Kidney (tissue), 14 donors: ENCODE data around the gene KCNN3. TPM values are rescaled to one million over a fixed set of nuclear protein-coding genes. Genes with fewer than 3 reads are reported as not detected.

Experiments used
- DNase-seq, 5 donors: peaks; one replicate each; pipeline ENCODE4 v3.0.0-alpha.2; 2013 to 2020
- FAIRE-seq: peaks from 2 replicates; lab custom pipeline; 2012; peaks lifted over from hg19 to GRCh38; lab: Jason Lieb, UNC
- H3K27ac ChIP-seq, 2 donors: one replicate each; pipeline ENCODE4 v1.7.0; 2013; ENCODE audit warnings: low read depth in 2 of 2, low read length in 2 of 2, inconsistent platforms in 1 of 2
- H3K27me3 ChIP-seq: one replicate; pipeline ENCODE4 v1.7.1; 2013; ENCODE audit warnings: low read length, inconsistent platforms; ENCODE audit not compliant: control insufficient read depth, insufficient read depth
- H3K36me3 ChIP-seq, 3 donors: one replicate each; pipeline versions ENCODE4 v1.7.0 to v1.7.1; 2013; ENCODE audit warnings: low read length in 3 of 3, control low read depth in 1 of 3, inconsistent platforms in 1 of 3; ENCODE audit not compliant: insufficient read depth in 3 of 3, control insufficient read depth in 2 of 3
- H3K4me1 ChIP-seq, 3 donors: one replicate each; pipeline versions ENCODE4 v1.7.0 to v1.7.1; 2013; ENCODE audit warnings: low read length in 3 of 3, inconsistent platforms in 1 of 3, low read depth in 1 of 3; ENCODE audit not compliant: control insufficient read depth in 2 of 3, insufficient read depth in 2 of 3
- H3K4me3 ChIP-seq, 3 donors: one replicate each; pipeline versions ENCODE4 v1.7.0 to v1.8.1; 2013; ENCODE audit warnings: low read length in 3 of 3, control low read depth in 1 of 3, inconsistent platforms in 1 of 3
- H3K9ac ChIP-seq, 3 donors: one replicate each; pipeline versions ENCODE4 v1.7.0 to v1.7.1; 2013; ENCODE audit warnings: low read length in 3 of 3, control low read depth in 1 of 3, inconsistent platforms in 1 of 3
- H3K9me3 ChIP-seq, 3 donors: one replicate each; pipeline versions ENCODE4 v1.7.0 to v1.7.1; 2013; ENCODE audit warnings: low read length in 3 of 3, control low read depth in 1 of 3, inconsistent platforms in 1 of 3; ENCODE audit not compliant: control insufficient read depth in 2 of 3, insufficient read depth in 1 of 3
- intact Hi-C: fragments of 100-400 bp; cut with DNase I; formaldehyde crosslinking; loops from one replicate; pipeline ENCODE4 v1.11.1; 2022
- polyA plus RNA-seq: library from polyadenylated mRNA; stranded (reverse); fragments of 350-450 nt; fragmentation: Illumina TruSeq; extraction: RNeasy Lipid Tissue Mini Kit (QIAGEN cat#74804); gene quantifications from one replicate; pipeline ENCODE4 v1.2.3, GENCODE V29; 2014; ENCODE audit warnings: low read depth, low replicate concordance; ENCODE audit not compliant: insufficient read depth
- total RNA-seq: library from RNA; stranded (reverse); fragmentation: NEBNext Ultra II Directional; extraction: Animal tissue kit (Norgen Biotek cat#: 25700); gene quantifications from one replicate; pipeline ENCODE4 v1.2.1, GENCODE V29; 2021
- TF ChIP-seq, protein P1 (sequence below): IDR thresholded peaks from 3 replicates; pipeline ENCODE4 v1.5.1; 2012; ENCODE audit warnings: mild to moderate bottlenecking, moderate library complexity, borderline replicate concordance; ENCODE audit not compliant: insufficient read depth; ENCODE audit errors: extremely low read depth
- donor health status: control.
- donor health status: control.
- donor health status: control.
- donor health status: control.
- donor health status: control.
- donor health status: DM: yes; HTN: yes; CAD: no.
- donor health status: Normal renal cell carcinoma (clear cell type).

The KCNN3 gene
- total and polyA plus RNA-seq, 2 donors from 2014 or later: 2.6 to 5.6 TPM

DNA sequence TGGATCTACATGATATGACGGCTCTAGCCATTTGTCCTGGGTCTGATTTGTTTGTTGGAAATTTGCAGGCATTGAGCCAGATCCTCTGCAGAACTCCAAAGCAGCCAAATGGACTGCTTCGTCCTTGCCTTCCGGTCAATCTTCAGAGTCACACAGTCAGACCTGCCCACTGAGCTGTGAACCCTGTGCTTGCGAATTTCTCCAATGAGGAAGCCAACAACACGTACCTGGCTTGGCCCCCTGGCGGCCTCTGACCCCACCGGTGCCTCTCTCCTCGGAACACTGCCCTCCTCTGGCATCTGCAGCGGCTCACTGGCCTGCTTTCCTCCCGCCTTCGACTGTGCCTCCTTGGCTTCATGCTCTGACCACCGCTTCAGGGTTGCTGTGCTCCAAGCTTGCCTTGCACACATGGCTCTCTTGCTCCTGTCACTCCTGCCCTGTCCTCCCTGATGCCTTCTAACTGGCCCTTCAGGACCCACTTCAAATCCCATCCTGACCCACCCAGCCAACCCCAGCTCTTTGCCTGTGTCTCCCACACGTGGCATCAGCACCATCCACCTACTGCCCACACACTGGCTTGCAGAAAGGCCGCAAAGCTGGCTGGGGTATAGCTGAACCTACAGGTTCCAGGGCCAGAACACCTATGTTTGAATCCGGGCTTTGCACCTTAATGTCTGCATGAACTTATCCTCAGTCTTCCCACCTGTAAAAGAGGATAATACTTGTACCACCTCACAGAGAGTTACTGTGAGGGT lies 128.2 kb downstream of the KCNN3 start:
- TF ChIP-seq, protein P1, sequence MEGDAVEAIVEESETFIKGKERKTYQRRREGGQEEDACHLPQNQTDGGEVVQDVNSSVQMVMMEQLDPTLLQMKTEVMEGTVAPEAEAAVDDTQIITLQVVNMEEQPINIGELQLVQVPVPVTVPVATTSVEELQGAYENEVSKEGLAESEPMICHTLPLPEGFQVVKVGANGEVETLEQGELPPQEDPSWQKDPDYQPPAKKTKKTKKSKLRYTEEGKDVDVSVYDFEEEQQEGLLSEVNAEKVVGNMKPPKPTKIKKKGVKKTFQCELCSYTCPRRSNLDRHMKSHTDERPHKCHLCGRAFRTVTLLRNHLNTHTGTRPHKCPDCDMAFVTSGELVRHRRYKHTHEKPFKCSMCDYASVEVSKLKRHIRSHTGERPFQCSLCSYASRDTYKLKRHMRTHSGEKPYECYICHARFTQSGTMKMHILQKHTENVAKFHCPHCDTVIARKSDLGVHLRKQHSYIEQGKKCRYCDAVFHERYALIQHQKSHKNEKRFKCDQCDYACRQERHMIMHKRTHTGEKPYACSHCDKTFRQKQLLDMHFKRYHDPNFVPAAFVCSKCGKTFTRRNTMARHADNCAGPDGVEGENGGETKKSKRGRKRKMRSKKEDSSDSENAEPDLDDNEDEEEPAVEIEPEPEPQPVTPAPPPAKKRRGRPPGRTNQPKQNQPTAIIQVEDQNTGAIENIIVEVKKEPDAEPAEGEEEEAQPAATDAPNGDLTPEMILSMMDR: no peak
- peaks cover 0 to 3% (median 0%) of the 10 kb centered on the region in 3 donors for H3K9me3 ChIP-seq
- H3K36me3 ChIP-seq: no peaks in the 10 kb centered on the region
- intact Hi-C loops: no loop called here
- H3K4me1 ChIP-seq: peaks cover 0 to 1% (median 0%) of the 10 kb centered on the region in 3 donors
- H3K27ac ChIP-seq: no peak overlapping the region
- H3K27me3 ChIP-seq: no peaks in the 10 kb centered on the region
- peak in 1 of 5 donors; percentile 69 for DNase-seq
- no peak for FAIRE-seq
- no peak overlapping the region for H3K4me3 ChIP-seq
- H3K9ac ChIP-seq: no peak overlapping the region

DNA sequence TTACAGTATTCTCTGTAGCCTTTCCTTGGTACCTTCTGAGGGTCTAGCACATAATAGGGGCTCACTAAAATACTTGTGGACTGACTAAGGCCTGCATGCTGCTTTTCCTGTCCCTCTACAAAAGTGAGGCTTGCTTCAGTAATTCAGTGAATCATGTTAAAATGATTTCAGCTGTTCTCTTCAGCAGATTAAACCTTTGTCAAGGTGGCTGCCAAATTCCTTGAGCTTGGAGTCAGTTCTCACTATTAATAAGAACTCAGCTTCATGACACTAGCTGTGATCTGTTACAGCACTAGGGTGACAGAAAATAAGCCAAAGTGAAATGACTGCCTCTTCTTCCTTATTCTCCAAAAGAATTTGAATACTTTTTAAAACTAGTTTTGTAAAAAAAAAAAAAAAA lies 128.8 kb downstream of the KCNN3 start:
- H3K27me3 ChIP-seq: no peaks in the 10 kb centered on the region
- peaks cover 0 to 3% (median 0%) of the 10 kb centered on the region in 3 donors for H3K9me3 ChIP-seq
- H3K4me1 ChIP-seq: no peaks in the 10 kb centered on the region
- H3K36me3 ChIP-seq: no peaks in the 10 kb centered on the region
- FAIRE-seq: no peak
- H3K27ac ChIP-seq: no peak overlapping the region
- H3K4me3 ChIP-seq: no peak overlapping the region
- H3K9ac ChIP-seq: no peak overlapping the region
- DNase-seq: no peak
- intact Hi-C loops: no loop called here
- TF ChIP-seq, protein P1: no peak

DNA sequence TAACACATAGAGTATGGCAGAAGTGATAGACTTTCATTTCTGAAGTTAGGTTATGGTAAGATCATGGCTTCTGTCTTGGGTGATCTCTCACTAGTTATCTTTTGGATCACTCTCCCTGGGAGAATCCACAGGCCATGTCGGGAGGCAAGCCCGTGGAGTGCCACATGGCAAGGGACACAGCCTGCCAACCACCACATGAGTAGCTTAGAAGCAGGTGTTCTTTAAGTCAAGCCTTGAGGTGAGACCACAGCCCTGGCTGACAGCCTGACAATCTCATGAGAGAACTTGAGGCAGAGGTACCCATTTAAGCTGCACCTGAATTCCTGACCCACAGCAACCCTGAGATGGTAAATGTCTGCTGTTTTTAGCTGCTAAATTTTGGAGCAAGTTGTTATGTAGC lies 130.4 kb downstream of the KCNN3 start:
- no peak for FAIRE-seq
- H3K9ac ChIP-seq: no peak overlapping the region
- intact Hi-C loops: no loop called here

More for the DNA sequence above, 130.4 kb downstream of the KCNN3 start:
- Histone ChIP-seq H3K9me3 (peaks cover 0 to 3% (median 0%) of the 10 kb centered on the region in 3 donors), H3K4me1 (no peaks in the 10 kb centered on the region), H3K4me3 (no peak overlapping the region), H3K36me3 (no peaks in the 10 kb centered on the region), H3K27ac (no peak overlapping the region), H3K27me3 (no peaks in the 10 kb centered on the region)
- DNase-seq: peak in 1 of 5 donors; percentile 39
- TF ChIP-seq, protein P1: no peak
